ENCODE measurements around the gene MARVELD2. TPM values are rescaled to one million over a fixed set of nuclear protein-coding genes. Genes with fewer than 3 reads are reported as not detected.
A peak's percentile ranks its signal among the peaks of the same experiment; 100 is the strongest.

The MARVELD2 gene
- total RNA-seq, 1 donor from 2014 or later, result 19.5 TPM

DNA sequence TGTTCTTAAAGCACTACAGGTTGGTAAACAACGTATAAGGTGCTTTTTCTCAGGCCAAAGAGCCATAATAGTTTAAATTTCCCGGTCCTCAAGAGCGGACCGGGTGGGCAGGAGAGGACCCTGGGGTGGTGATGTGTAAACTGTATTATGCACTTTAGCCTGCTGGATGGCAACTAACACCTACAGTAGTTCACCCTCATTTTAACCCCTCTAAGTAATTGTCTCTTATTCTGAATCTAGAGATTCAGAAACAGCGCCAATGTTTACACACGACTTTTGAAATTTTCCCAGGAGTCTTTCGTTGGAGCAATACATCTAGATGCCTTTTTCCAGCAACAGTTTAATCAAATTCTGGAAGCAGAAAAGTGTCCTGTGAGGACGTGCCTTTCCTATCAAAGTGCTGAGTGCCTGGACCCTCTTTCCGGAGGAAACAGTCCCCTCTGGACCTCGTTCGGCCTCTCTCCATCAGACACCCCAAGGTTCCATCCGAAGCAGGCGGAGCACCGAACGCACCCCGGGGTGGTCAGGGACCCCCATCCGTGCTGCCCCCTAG is 77.0 kb downstream of the MARVELD2 start:
- TF ChIP-seq, protein P1, sequence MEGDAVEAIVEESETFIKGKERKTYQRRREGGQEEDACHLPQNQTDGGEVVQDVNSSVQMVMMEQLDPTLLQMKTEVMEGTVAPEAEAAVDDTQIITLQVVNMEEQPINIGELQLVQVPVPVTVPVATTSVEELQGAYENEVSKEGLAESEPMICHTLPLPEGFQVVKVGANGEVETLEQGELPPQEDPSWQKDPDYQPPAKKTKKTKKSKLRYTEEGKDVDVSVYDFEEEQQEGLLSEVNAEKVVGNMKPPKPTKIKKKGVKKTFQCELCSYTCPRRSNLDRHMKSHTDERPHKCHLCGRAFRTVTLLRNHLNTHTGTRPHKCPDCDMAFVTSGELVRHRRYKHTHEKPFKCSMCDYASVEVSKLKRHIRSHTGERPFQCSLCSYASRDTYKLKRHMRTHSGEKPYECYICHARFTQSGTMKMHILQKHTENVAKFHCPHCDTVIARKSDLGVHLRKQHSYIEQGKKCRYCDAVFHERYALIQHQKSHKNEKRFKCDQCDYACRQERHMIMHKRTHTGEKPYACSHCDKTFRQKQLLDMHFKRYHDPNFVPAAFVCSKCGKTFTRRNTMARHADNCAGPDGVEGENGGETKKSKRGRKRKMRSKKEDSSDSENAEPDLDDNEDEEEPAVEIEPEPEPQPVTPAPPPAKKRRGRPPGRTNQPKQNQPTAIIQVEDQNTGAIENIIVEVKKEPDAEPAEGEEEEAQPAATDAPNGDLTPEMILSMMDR (IDR thresholded peaks at IDR 0.05; ENCODE audit: insufficient read depth, low read length, severe bottlenecking), result no peak
- FAIRE-seq, result no peak

DNA sequence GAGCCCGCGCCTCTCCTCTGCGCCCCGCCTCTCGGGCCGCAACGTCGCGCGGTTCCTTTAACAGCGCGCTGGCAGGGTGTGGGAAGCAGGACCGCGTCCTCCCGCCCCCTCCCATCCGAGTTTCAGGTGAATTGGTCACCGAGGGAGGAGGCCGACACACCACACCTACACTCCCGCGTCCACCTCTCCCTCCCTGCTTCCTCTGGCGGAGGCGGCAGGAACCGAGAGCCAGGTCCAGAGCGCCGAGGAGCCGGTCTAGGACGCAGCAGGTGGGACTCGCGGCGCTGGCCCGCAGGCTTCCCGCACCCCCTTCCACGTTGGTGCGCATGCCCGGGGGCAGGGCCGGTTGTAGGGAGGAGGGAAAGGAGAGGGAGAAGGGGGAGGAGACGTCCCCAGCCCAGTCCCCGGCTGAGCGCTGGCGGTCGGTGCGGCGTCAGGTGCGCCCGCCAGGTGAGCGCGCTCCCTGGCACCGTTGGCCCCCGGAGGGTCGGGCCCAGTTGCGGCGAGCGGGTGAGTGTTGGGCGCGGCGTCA is 77.5 kb downstream of the MARVELD2 start, which contains the start of gene OCLN:
TSS of gene OCLN (plus strand) at position 400 of the 532 bp plus-strand sequence. CDS start 11,455 bp downstream, outside the sequence.
- DNase-seq (ENCODE audit: low read depth), result peak; percentile 65
- H3K36me3 ChIP-seq (ENCODE audit: control insufficient read depth, insufficient read depth, low read length), result no peaks in the 10 kb centered on the region
- TF ChIP-seq, protein P1 (IDR thresholded peaks at IDR 0.05; ENCODE audit: insufficient read depth, low read length, severe bottlenecking), result peak; percentile 7
- peaks cover 2% of the 10 kb centered on the region for H3K27me3 ChIP-seq (ENCODE audit: control insufficient read depth, insufficient read depth, low read length)
- H3K4me3 ChIP-seq (ENCODE audit: low read depth, low read length), result peak within 1 kb of the TSS; percentile 96
- FAIRE-seq, result no peak

More for the DNA sequence above, 77.0 kb downstream of the MARVELD2 start:
- Histone ChIP-seq H3K36me3 (ENCODE audit: control insufficient read depth, insufficient read depth, low read length) (no peaks in the 10 kb centered on the region), H3K27me3 (ENCODE audit: control insufficient read depth, insufficient read depth, low read length) (peaks cover 2% of the 10 kb centered on the region), H3K4me3 (ENCODE audit: low read depth, low read length) (peak overlapping the region; percentile 96)
- no peak for DNase-seq (ENCODE audit: low read depth)

DNA sequence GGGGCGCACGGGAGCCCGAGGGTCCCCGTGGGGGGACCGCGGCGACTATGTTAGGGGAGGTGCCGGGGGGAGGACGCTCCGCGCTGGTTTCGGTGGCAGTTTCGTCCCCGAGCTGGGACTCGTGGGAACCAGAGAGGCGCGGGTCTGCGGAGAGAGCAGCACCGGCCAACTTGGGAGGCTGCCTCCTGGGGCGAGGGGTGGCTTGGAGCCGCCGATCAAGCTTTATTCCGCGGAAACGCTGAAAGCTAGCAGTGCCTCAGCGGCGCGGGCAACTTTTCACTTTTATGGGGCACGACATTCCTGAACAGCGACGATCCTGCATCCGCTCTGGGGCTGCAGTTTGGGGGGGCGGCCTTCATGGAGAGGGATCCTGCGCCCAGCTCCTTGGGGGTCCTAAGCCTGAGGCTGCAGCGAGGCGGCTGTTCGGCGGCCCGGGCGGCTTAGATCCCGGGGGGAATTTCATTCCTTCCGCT is 78.0 kb downstream of the MARVELD2 start:
- TF ChIP-seq, protein P1 (IDR thresholded peaks at IDR 0.05; ENCODE audit: insufficient read depth, low read length, severe bottlenecking), result no peak
- H3K36me3 ChIP-seq (ENCODE audit: control insufficient read depth, insufficient read depth, low read length), result no peaks in the 10 kb centered on the region
- peaks cover 2% of the 10 kb centered on the region for H3K27me3 ChIP-seq (ENCODE audit: control insufficient read depth, insufficient read depth, low read length)
- DNase-seq (ENCODE audit: low read depth), result no peak
- FAIRE-seq, result no peak
- H3K4me3 ChIP-seq (ENCODE audit: low read depth, low read length), result peak overlapping the region; percentile 96

DNA sequence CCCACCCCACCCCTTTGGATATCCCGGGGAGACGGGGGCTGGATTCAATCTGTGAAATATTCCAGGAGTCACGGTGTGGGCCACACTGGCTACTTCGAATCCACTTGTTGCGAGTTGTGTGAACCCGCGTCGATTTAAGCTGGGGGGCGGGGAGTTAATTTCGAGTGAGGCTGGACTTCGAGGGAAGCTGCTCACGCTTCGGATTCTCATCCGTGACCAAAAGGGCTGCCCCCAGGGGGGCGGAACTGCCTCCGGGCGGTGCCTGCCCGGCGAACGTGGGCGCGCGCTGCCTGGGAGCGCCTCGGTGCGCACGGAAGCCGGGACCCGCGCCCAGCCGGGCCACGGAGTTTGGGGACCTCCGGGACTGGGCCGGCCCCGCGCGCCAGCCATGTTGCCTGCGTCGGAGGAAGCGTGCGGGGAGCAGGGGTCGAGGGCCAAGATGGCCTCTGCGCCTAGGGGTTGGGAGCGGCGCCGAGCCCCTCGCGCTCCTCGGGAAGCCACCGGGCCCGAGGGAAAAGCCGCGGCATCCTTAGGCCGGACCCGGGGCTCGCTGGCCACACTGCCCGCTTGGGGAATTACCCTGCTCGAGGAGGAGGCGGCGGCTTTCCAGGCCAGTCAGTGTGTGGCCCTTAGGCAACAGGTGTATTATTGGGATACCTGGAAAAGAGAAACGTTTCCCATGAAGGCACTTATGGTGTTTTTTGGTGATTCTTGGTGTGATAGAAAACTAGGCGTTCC is 78.6 kb downstream of the MARVELD2 start:
- TF ChIP-seq, protein P1 (IDR thresholded peaks at IDR 0.05; ENCODE audit: insufficient read depth, low read length, severe bottlenecking), result no peak
- DNase-seq (ENCODE audit: low read depth) (no peak), FAIRE-seq (no peak)
- Histone ChIP-seq H3K27me3 (ENCODE audit: control insufficient read depth, insufficient read depth, low read length) (peaks cover 2% of the 10 kb centered on the region), H3K36me3 (ENCODE audit: control insufficient read depth, insufficient read depth, low read length) (no peaks in the 10 kb centered on the region), H3K4me3 (ENCODE audit: low read depth, low read length) (peak overlapping the region; percentile 96)

Other genes with a start within 250 kb of the MARVELD2 start
- 6.3 and 7.9 TPM in 2 replicates for gene CCNB1, start 248.0 kb upstream of the MARVELD2 start, total RNA-seq
- 3.3 and 5.0 TPM in 2 replicates for gene CENPH, start 225.5 kb upstream of the MARVELD2 start, total RNA-seq
- 51.5 and 60.8 TPM in 2 replicates for gene CDK7, start 180.2 kb upstream of the MARVELD2 start, total RNA-seq
- 3.4 and 5.5 TPM in 2 replicates for gene CCDC125, start 82.3 kb upstream of the MARVELD2 start, total RNA-seq
- gene AK6, start 45.6 kb upstream of the MARVELD2 start, total RNA-seq, result 32.6 and 50.2 TPM in 2 replicates
- 66.9 and 150 TPM in 2 replicates for gene TAF9, start 45.6 kb upstream of the MARVELD2 start, total RNA-seq
- 17.6 and 23.2 TPM in 2 replicates for gene RAD17, start 45.3 kb upstream of the MARVELD2 start, total RNA-seq
- 76.9 and 109 TPM in 2 replicates for gene OCLN, start 77.7 kb downstream of the MARVELD2 start, total RNA-seq
- gene GTF2H2C, start 145.1 kb downstream of the MARVELD2 start, total RNA-seq, result 21.9 and 26.1 TPM in 2 replicates